HG03060 (cell line): Measurements from ENCODE around the gene SLC25A4.
"Not testable (repeated sequence)": the region's sequence is repeated elsewhere in the genome, so short reads cannot be mapped to it uniquely, and the experiment has no call there.

Source experiments
- ATAC-seq: cut with Tn5 transposase; IDR thresholded peaks from one replicate; pipeline ENCODE4 v1.9.1; 2021; ENCODE audit warnings: low read depth, moderate number of reproducible peaks; ENCODE audit not compliant: unreplicated experiment

Gene SLC25A4

GRCh38 chr4:185142912-185143600 lies at the start of gene SLC25A4:
SLC25A4 (plus strand) TSS chr4:185143266; CDS start chr4:185143373, 107 bp downstream.
- peak; percentile 80 for ATAC-seq

GRCh38 chr4:185093603-185094002 lies 49.5 kb upstream of the SLC25A4 start:
- ATAC-seq, result no peak

GRCh38 chr4:185096032-185096653 lies 46.9 kb upstream of the SLC25A4 start:
- ATAC-seq, result no peak

- no peak for ATAC-seq
Observed at GRCh38 chr4:185098474-185098873, 44.6 kb upstream of the SLC25A4 start.

- ATAC-seq, result no peak
Observed at GRCh38 chr4:185099024-185099682, 43.9 kb upstream of the SLC25A4 start.

- ATAC-seq, result no peak
Observed at GRCh38 chr4:185099940-185100339, 43.1 kb upstream of the SLC25A4 start.

- ATAC-seq, result no peak
Observed at GRCh38 chr4:185100423-185100822, 42.6 kb upstream of the SLC25A4 start.

GRCh38 chr4:185101354-185101890 lies 41.6 kb upstream of the SLC25A4 start:
- no peak for ATAC-seq

GRCh38 chr4:185104733-185105132 lies 38.3 kb upstream of the SLC25A4 start:
- ATAC-seq, result no peak

GRCh38 chr4:185106353-185106752 lies 36.7 kb upstream of the SLC25A4 start:
- ATAC-seq, result no peak

- not testable (repeated sequence) for ATAC-seq
Observed at GRCh38 chr4:185107574-185107973, 35.5 kb upstream of the SLC25A4 start.

- no peak for ATAC-seq
Observed at GRCh38 chr4:185108185-185108584, 34.9 kb upstream of the SLC25A4 start.

GRCh38 chr4:185108669-185109068 lies 34.4 kb upstream of the SLC25A4 start:
- no peak for ATAC-seq

- no peak for ATAC-seq
Observed at GRCh38 chr4:185109736-185110135, 33.3 kb upstream of the SLC25A4 start.

GRCh38 chr4:185110375-185110823 lies 32.7 kb upstream of the SLC25A4 start:
- ATAC-seq, result no peak

GRCh38 chr4:185112104-185112503 lies 31.0 kb upstream of the SLC25A4 start:
- ATAC-seq, result no peak

- no peak for ATAC-seq
Observed at GRCh38 chr4:185113340-185113739, 29.7 kb upstream of the SLC25A4 start.

GRCh38 chr4:185115827-185116232 lies 27.2 kb upstream of the SLC25A4 start:
- ATAC-seq, result no peak

GRCh38 chr4:185117300-185117934 lies 25.6 kb upstream of the SLC25A4 start:
- no peak for ATAC-seq

- ATAC-seq, result no peak
Observed at GRCh38 chr4:185118876-185119275, 24.2 kb upstream of the SLC25A4 start.

GRCh38 chr4:185119467-185119866 lies 23.6 kb upstream of the SLC25A4 start:
- not testable (repeated sequence) for ATAC-seq
